WERI-Rb-1 (cell line): ENCODE measurements around the gene GATAD2A.

Experiments used
- DNase-seq: peaks from one replicate; pipeline ENCODE4 v3.0.0-alpha.2; 2020
- H3K27ac ChIP-seq: fragments of 250-450 bp; sonication (Bioruptor Pico); 2 replicates; pipeline ENCODE4 v1.5.1; 2020; ENCODE audit warnings: mild to moderate bottlenecking, moderate library complexity
- H3K27me3 ChIP-seq: fragments of 250-450 bp; sonication (Bioruptor Pico); 2 replicates; pipeline ENCODE4 v1.5.1; 2021; ENCODE audit warnings: mild to moderate bottlenecking, low read depth, moderate library complexity; ENCODE audit not compliant: insufficient read depth, severe bottlenecking
- H3K36me3 ChIP-seq: fragments of 250-450 bp; sonication (Bioruptor Pico); 2 replicates; pipeline ENCODE4 v1.5.1; 2020; ENCODE audit warnings: mild to moderate bottlenecking, moderate library complexity
- H3K4me3 ChIP-seq: 2 replicates; pipeline ENCODE4 v1.5.1; 2011; ENCODE audit warnings: low read depth, mild to moderate bottlenecking, control low read depth, low read length
- H3K9me3 ChIP-seq: fragments of 250-450 bp; sonication (Bioruptor Pico); 2 replicates; pipeline ENCODE4 v1.5.1; 2021; ENCODE audit warnings: mild to moderate bottlenecking, moderate library complexity; ENCODE audit not compliant: severe bottlenecking
- TF ChIP-seq, protein P1 (sequence below): IDR thresholded peaks from 2 replicates; pipeline ENCODE4 v1.5.1; 2011; ENCODE audit warnings: low read depth, mild to moderate bottlenecking, control low read depth, inconsistent platforms, low read length

Gene GATAD2A

DNA sequence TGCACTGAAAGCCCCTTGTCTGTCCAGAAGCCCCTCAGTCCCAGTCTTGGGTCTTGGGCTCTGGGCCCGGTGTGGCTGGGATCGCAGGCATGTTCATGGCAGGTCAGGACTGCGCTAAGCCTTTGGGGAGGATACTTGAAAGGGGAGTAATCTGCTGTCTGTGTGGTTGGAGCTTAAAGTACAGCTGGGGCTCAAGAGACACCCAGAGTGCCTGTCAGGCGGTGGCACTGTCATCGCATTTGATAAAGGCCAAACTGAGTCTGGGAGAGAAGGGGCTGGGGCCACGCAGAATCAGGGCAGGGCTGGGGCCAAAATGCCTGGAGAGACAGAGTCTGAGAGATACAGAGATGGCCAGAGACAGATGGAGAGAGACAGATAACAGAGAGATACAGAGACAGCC, 128.4 kb downstream of the GATAD2A start:
- TF ChIP-seq, protein P1, sequence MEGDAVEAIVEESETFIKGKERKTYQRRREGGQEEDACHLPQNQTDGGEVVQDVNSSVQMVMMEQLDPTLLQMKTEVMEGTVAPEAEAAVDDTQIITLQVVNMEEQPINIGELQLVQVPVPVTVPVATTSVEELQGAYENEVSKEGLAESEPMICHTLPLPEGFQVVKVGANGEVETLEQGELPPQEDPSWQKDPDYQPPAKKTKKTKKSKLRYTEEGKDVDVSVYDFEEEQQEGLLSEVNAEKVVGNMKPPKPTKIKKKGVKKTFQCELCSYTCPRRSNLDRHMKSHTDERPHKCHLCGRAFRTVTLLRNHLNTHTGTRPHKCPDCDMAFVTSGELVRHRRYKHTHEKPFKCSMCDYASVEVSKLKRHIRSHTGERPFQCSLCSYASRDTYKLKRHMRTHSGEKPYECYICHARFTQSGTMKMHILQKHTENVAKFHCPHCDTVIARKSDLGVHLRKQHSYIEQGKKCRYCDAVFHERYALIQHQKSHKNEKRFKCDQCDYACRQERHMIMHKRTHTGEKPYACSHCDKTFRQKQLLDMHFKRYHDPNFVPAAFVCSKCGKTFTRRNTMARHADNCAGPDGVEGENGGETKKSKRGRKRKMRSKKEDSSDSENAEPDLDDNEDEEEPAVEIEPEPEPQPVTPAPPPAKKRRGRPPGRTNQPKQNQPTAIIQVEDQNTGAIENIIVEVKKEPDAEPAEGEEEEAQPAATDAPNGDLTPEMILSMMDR: peak; percentile 38; the same call in 1 of the 2 replicates
- Histone ChIP-seq H3K27ac (no peak overlapping the region), H3K27me3 (no peaks in the 10 kb centered on the region), H3K9me3 (no peaks in the 10 kb centered on the region), H3K36me3 (no peaks in the 10 kb centered on the region), H3K4me3 (no peak overlapping the region)
- DNase-seq: peak; percentile 79

DNA sequence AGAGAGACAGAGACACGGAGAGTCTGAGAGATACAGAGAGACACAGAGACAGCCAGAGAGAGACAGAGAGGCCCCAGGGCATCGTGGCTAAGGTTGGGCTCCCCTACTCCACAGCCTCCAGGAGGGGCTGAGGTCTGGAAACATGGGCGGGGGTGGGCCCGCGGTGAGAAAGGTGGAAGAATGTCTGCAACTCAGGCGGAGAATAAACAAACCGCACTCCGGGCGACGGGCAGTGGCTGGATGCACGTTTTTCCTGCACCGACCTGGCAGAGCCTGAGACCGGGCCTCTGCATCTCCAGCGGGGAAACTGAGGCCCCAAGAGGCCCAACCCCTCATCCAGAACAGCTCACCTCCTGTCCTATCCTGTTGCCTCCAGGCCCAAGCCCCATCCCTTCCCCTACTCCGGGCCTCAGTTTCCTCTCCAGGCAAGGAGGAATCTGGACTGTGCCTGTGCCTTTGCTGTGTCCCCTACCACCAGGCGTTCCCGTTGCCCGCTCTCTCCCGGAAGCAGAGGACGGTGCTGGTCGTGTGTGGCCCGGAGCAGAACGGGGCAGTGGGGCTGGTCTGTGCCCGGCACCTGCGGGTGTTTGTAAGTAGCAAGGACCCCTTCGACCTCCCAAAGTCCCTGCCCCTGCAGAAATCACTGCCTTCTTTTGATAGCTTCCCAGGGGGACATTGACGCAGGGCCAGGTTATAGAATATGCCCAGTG, 129.2 kb downstream of the GATAD2A start:
- no peak for DNase-seq
- Histone ChIP-seq H3K27ac (no peak overlapping the region), H3K4me3 (no peak overlapping the region)

DNA sequence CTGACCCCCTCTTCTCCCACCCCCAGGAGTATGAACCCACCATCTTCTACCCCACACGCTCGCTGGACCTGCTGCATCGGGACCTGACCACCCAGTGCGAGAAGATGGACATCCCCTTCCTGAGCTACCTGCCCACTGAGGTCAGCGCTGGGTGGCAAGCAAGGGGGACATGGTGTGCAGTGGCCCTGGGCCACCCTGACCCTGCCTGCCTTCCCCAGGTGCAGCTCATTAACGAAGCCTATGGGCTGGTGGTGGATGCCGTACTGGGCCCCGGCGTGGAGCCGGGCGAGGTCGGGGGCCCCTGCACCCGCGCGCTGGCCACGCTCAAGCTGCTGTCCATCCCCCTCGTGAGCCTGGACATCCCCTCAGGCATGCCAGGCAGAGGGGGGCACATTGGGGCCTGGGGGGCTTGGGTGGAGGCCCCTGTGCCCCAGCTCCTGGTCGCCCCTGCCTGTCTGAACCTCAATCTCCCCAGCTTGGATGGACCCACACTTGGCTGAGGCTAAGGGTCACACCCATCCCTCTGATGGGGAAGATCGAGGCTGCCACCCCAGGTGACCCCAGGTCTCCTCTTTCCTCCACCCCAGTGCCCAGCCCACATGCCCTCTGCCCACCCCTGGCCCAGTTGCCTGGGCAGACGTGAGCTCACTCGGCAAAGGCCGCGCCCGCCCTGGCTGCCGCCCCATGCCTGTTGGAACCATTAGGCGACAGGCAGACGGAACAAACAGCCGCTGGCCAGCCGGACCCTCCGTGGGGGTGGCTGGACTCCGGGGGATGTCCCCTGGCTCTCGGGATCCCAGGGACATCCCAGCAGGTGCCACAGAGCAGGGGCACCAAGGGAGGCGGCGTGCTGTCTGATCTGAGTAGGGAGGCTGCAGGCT, 130.1 kb downstream of the GATAD2A start:
- Histone ChIP-seq H3K27ac (no peak overlapping the region), H3K9me3 (no peaks in the 10 kb centered on the region), H3K4me3 (no peak overlapping the region), H3K36me3 (no peaks in the 10 kb centered on the region), H3K27me3 (no peaks in the 10 kb centered on the region)
- TF ChIP-seq, protein P1: no peak
- no peak for DNase-seq

More for the DNA sequence above, 129.2 kb downstream of the GATAD2A start:
- H3K9me3 ChIP-seq: no peaks in the 10 kb centered on the region
- H3K36me3 ChIP-seq: no peaks in the 10 kb centered on the region
- no peaks in the 10 kb centered on the region for H3K27me3 ChIP-seq
- TF ChIP-seq, protein P1: no peak

DNA sequence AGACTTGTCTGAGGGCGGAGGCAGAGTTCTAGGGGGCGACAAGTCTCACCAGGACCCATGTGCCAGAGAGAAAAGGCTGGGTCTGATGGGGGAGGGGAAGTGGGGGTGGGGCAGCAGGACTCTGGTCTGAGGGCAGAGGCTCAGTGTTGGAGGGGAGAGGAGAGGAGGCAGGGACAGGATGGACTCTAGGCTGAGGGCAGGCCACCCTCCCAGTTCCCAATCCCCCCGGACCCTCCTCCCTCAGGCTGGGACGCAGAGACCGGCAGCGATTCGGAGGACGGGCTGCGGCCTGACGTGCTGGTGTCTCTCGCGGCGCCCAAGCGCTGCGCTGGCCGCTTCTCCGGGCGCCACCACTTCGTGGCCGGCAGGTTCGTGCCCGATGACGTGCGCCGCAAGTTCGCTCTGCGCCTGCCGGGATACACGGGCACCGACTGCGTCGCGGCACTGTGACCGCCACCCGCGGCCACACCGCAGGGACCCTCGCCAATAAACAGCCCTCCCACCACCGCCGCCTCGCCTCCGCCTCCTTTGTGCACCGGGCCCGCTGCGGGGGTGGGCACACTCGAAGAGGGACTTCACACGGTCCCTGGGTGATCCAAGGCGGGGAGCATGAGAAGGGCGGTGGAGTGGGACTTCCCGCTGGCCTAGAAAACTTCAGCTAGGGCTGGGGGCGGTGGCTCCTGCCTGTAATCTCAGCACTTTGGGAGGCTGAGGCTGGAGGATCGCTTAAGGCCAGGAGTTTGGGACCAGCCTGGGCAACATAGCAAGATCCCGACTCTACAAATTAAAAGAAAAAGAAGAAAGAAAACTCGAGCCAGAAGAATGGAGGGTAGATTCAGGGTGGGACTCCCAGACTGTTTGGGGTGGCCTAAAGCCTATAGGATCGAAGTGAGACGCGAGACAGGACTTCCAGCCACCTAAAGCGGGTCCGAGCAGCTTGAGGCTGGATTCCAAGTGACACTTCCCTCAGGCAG, 131.9 kb downstream of the GATAD2A start:
- Histone ChIP-seq H3K27me3 (no peaks in the 10 kb centered on the region), H3K9me3 (no peaks in the 10 kb centered on the region), H3K27ac (no peak overlapping the region), H3K4me3 (no peak overlapping the region), H3K36me3 (no peaks in the 10 kb centered on the region)
- no peak for DNase-seq
- TF ChIP-seq, protein P1: no peak

DNA sequence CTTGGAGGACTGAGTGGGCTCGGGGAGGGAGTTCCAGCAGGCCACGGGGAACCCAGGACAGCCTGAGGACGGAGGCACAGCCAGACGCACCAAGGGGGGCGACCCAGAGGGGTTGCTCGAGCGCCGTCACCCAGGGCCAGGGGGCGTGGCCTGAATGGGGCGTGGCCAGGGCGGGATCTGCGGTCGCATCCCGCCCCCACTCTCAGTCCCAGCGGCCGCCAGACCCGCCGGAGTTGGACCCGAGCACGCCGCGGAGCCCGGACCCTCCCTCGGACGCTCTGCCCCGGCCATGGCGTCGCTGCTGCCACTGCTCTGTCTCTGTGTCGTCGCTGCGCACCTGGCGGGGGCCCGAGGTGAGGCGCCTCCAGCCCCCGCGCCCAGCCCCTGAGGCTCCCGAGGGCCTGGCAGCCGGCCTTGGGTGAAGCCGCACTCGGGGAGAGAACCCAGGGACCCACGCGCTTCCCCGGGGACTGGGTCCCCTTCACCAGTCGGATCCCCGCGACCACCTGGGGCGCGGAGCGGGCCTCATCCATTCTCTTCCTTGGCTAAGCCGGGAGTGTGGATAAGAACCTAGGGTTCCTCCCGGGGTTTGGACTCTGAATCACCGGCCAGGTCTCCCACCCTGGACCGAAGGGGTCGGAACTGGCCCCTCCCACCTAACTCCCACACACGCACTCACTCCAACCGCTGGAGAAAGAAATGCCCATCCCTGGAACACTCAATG, 132.7 kb downstream of the GATAD2A start, which contains the start of gene CILP2:
CILP2 (plus strand) TSS at position 205 of the 724 bp plus-strand sequence; CDS start at position 290, 85 bp downstream.
- DNase-seq: no peak
- no peaks in the 10 kb centered on the region for H3K27me3 ChIP-seq
- H3K4me3 ChIP-seq: no peak within 1 kb of the TSS
- no peaks in the 10 kb centered on the region for H3K9me3 ChIP-seq
- H3K36me3 ChIP-seq: no peaks in the 10 kb centered on the region
- no peak within 1 kb of the TSS for H3K27ac ChIP-seq
- TF ChIP-seq, protein P1: no peak
